ENCODE measurements around the gene ABHD1.

The ABHD1 gene

GRCh38 chr2:27135478-27135955, 11.9 kb downstream of the ABHD1 start:
- Histone ChIP-seq H3K4me3 (ENCODE audit: low read length) (no peak overlapping the region), H3K36me3 (replicated peaks; ENCODE audit: low read depth, low read length) (peaks cover 26% of the 10 kb centered on the region), H3K27ac (ENCODE audit: low read length) (no peak overlapping the region), H3K4me2 (ENCODE audit: low read length) (no peak overlapping the region), H4K20me1 (ENCODE audit: insufficient read depth, low read length) (peaks cover 4% of the 10 kb centered on the region), H3K4me1 (ENCODE audit: low read length) (peaks cover 12% of the 10 kb centered on the region), H2AFZ (ENCODE audit: low read depth, low read length) (0 out of 2 replicates have a peak overlapping the region, but pooled peaks have one; percentile 71), H3K79me2 (ENCODE audit: low read length) (peaks cover 21% of the 10 kb centered on the region), H3K9me3 (ENCODE audit: insufficient read depth, low read length) (no peaks in the 10 kb centered on the region), H3K27me3 (ENCODE audit: low read depth, low read length) (no peaks in the 10 kb centered on the region), H3K9ac (ENCODE audit: low read length) (no peak overlapping the region)
- TF ChIP-seq EZH2phosphoT487 (IDR thresholded peaks at IDR 0.05; ENCODE audit: low read depth) (no peak), CTCF (IDR thresholded peaks at IDR 0.05; ENCODE audit: low read depth, low read length) (no peak)

- Histone ChIP-seq H4K20me1 (ENCODE audit: insufficient read depth, low read length) (peaks cover 4% of the 10 kb centered on the region), H3K9me3 (ENCODE audit: insufficient read depth, low read length) (no peaks in the 10 kb centered on the region), H3K4me2 (ENCODE audit: low read length) (no peak overlapping the region), H3K4me3 (ENCODE audit: low read length) (no peak overlapping the region), H3K79me2 (ENCODE audit: low read length) (peaks cover 21% of the 10 kb centered on the region), H3K27ac (ENCODE audit: low read length) (no peak overlapping the region), H3K9ac (ENCODE audit: low read length) (no peak overlapping the region), H3K4me1 (ENCODE audit: low read length) (peaks cover 12% of the 10 kb centered on the region), H3K36me3 (replicated peaks; ENCODE audit: low read depth, low read length) (peaks cover 13% of the 10 kb centered on the region), H3K27me3 (ENCODE audit: low read depth, low read length) (no peaks in the 10 kb centered on the region), H2AFZ (ENCODE audit: low read depth, low read length) (no peak overlapping the region)
- TF ChIP-seq EZH2phosphoT487 (IDR thresholded peaks at IDR 0.05; ENCODE audit: low read depth): no peak
- TF ChIP-seq CTCF (IDR thresholded peaks at IDR 0.05; ENCODE audit: low read depth, low read length): no peak
Measured at GRCh38 chr2:27136751-27137150, 13.1 kb downstream of the ABHD1 start.

- peaks cover 12% of the 10 kb centered on the region for H3K4me1 ChIP-seq (ENCODE audit: low read length)
- TF ChIP-seq CTCF (IDR thresholded peaks at IDR 0.05; ENCODE audit: low read depth, low read length): no peak
- no peak for TF ChIP-seq EZH2phosphoT487 (IDR thresholded peaks at IDR 0.05; ENCODE audit: low read depth)
- H2AFZ ChIP-seq (ENCODE audit: low read depth, low read length): no peak overlapping the region
Measured at GRCh38 chr2:27137322-27137935, 13.8 kb downstream of the ABHD1 start.

GRCh38 chr2:27138111-27138510, 14.5 kb downstream of the ABHD1 start:
- Histone ChIP-seq H3K9me3 (ENCODE audit: insufficient read depth, low read length) (no peaks in the 10 kb centered on the region), H3K27ac (ENCODE audit: low read length) (no peak overlapping the region), H2AFZ (ENCODE audit: low read depth, low read length) (no peak overlapping the region), H3K36me3 (replicated peaks; ENCODE audit: low read depth, low read length) (peaks cover under 1% of the 10 kb centered on the region), H3K4me3 (ENCODE audit: low read length) (no peak overlapping the region), H3K79me2 (ENCODE audit: low read length) (peaks cover 13% of the 10 kb centered on the region), H3K4me1 (ENCODE audit: low read length) (peaks cover 12% of the 10 kb centered on the region), H3K4me2 (ENCODE audit: low read length) (no peak overlapping the region), H4K20me1 (ENCODE audit: insufficient read depth, low read length) (peaks cover 4% of the 10 kb centered on the region; the same call in 1 of the 2 replicates), H3K27me3 (ENCODE audit: low read depth, low read length) (peaks cover 2% of the 10 kb centered on the region; the same call in 1 of the 2 replicates), H3K9ac (ENCODE audit: low read length) (no peak overlapping the region)
- TF ChIP-seq CTCF (IDR thresholded peaks at IDR 0.05; ENCODE audit: low read depth, low read length): no peak
- no peak for TF ChIP-seq EZH2phosphoT487 (IDR thresholded peaks at IDR 0.05; ENCODE audit: low read depth)

More at GRCh38 chr2:27137322-27137935, 13.8 kb downstream of the ABHD1 start:
- Histone ChIP-seq H3K79me2 (ENCODE audit: low read length) (peaks cover 20% of the 10 kb centered on the region), H3K4me3 (ENCODE audit: low read length) (no peak overlapping the region), H4K20me1 (ENCODE audit: insufficient read depth, low read length) (peaks cover 4% of the 10 kb centered on the region), H3K9ac (ENCODE audit: low read length) (no peak overlapping the region), H3K4me2 (ENCODE audit: low read length) (no peak overlapping the region), H3K9me3 (ENCODE audit: insufficient read depth, low read length) (no peaks in the 10 kb centered on the region), H3K27me3 (ENCODE audit: low read depth, low read length) (no peaks in the 10 kb centered on the region), H3K36me3 (replicated peaks; ENCODE audit: low read depth, low read length) (peaks cover 7% of the 10 kb centered on the region), H3K27ac (ENCODE audit: low read length) (no peak overlapping the region)

Data from OCI-LY3 (cell line).